22Rv1 (cell line): ENCODE measurements around the gene BCL2L2.

Experiments used
- CTCF ChIP-seq: fragments of 450-650 bp; IDR thresholded peaks from 2 replicates; pipeline ENCODE4 v1.5.1; 2017; ENCODE audit warnings: mild to moderate bottlenecking
- ZFX ChIP-seq: fragments of 450-650 bp; IDR thresholded peaks from 2 replicates; pipeline ENCODE4 v1.6.1; 2017; ENCODE audit warnings: antibody characterized with exemption, borderline replicate concordance

DNA sequence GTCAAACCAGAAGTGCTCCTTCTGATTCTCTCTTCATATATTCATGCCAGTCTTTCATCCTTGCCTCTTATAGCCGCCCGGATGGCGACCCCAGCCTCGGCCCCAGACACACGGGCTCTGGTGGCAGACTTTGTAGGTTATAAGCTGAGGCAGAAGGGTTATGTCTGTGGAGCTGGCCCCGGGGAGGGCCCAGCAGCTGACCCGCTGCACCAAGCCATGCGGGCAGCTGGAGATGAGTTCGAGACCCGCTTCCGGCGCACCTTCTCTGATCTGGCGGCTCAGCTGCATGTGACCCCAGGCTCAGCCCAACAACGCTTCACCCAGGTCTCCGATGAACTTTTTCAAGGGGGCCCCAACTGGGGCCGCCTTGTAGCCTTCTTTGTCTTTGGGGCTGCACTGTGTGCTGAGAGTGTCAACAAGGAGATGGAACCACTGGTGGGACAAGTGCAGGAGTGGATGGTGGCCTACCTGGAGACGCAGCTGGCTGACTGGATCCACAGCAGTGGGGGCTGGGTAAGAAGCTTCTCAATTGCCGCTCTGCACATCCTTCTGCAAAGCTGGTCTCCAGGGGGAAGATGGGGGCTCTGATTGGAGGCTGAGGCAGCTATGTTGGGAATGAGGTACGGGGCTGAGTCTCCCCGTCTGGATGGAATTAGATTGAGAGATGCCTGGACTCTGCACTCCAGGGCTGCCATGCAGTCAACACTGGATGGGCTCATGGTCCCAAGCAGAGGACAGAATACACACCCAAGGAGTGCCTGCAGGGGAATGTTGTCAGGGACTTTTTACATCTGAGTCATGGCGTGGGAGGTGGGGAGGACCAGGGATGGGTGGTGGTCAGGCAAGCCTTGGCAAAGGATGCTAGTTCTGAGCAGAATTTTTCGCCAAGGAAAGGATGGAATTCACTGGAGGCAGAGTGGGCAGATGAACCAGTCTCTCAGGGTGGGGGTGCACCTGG is 1.3 kb downstream of the BCL2L2 start:
- no peak for TF ChIP-seq CTCF
- TF ChIP-seq ZFX = no peak
